Endothelial cell of umbilical vein (primary cell): Measurements from ENCODE around the gene EXOC7.

Source experiments
- EZH2 ChIP-seq: IDR thresholded peaks from 2 replicates; pipeline ENCODE4 v1.6.1; 2012; ENCODE audit warnings: borderline replicate concordance, low read depth, mild to moderate bottlenecking, moderate library complexity, low read length, inconsistent platforms; ENCODE audit not compliant: severe bottlenecking
- FOS ChIP-seq: IDR thresholded peaks from 2 replicates; pipeline ENCODE4 v1.6.1; 2011; ENCODE audit warnings: mild to moderate bottlenecking, low read length, moderate library complexity, borderline replicate concordance; ENCODE audit not compliant: insufficient read depth
- GATA2 ChIP-seq: IDR thresholded peaks from 2 replicates; pipeline ENCODE4 v1.7.0; 2011; ENCODE audit warnings: low read depth, mild to moderate bottlenecking, moderate library complexity, mixed read lengths, low read length; ENCODE audit not compliant: insufficient read length, insufficient read depth
- JUN ChIP-seq: IDR thresholded peaks from 2 replicates; pipeline ENCODE4 v1.6.1; 2011; ENCODE audit warnings: borderline replicate concordance, low read depth; ENCODE audit not compliant: insufficient read length, insufficient read depth
- MAX ChIP-seq: IDR thresholded peaks from 2 replicates; pipeline ENCODE4 v1.6.1; 2011; ENCODE audit not compliant: insufficient read depth, insufficient read length
- MYC ChIP-seq: IDR thresholded peaks from one replicate; pipeline ENCODE4 v1.6.1; 2011; ENCODE audit warnings: mild to moderate bottlenecking, low read depth, low read length
- POLR2A ChIP-seq: IDR thresholded peaks from 2 replicates; pipeline ENCODE4 v1.6.1; 2012; ENCODE audit warnings: low read depth, mild to moderate bottlenecking, control low read depth, low read length
- POLR2AphosphoS5 ChIP-seq: IDR thresholded peaks from 2 replicates; pipeline ENCODE4 v1.6.1; 2012; ENCODE audit warnings: low read depth, mild to moderate bottlenecking, control low read depth, low read length, moderate library complexity; ENCODE audit not compliant: insufficient read depth
- TF ChIP-seq, protein P1 (sequence below), 2 donors: IDR thresholded peaks; 1 replicate in 1 of 2; 2 replicates in 1 of 2; pipeline ENCODE4 v1.5.1; 2011; ENCODE audit warnings: low read length in 2 of 2, mild to moderate bottlenecking in 2 of 2, moderate library complexity in 2 of 2, control low read depth in 1 of 2, inconsistent platforms in 1 of 2, low read depth in 1 of 2; ENCODE audit not compliant: insufficient read depth in 1 of 2; ENCODE audit errors: extremely low read depth in 1 of 2

- no peak for TF ChIP-seq EZH2
- peak; percentile 65 for TF ChIP-seq POLR2AphosphoS5
- peak; percentile 88 for TF ChIP-seq POLR2A
- TF ChIP-seq FOS, result no peak
- TF ChIP-seq, protein P1, sequence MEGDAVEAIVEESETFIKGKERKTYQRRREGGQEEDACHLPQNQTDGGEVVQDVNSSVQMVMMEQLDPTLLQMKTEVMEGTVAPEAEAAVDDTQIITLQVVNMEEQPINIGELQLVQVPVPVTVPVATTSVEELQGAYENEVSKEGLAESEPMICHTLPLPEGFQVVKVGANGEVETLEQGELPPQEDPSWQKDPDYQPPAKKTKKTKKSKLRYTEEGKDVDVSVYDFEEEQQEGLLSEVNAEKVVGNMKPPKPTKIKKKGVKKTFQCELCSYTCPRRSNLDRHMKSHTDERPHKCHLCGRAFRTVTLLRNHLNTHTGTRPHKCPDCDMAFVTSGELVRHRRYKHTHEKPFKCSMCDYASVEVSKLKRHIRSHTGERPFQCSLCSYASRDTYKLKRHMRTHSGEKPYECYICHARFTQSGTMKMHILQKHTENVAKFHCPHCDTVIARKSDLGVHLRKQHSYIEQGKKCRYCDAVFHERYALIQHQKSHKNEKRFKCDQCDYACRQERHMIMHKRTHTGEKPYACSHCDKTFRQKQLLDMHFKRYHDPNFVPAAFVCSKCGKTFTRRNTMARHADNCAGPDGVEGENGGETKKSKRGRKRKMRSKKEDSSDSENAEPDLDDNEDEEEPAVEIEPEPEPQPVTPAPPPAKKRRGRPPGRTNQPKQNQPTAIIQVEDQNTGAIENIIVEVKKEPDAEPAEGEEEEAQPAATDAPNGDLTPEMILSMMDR (IDR thresholded peaks at IDR 0.05; ENCODE audit: extremely low read depth in 1 of 2, insufficient read depth in 1 of 2, low read depth in 1 of 2, low read length in 2 of 2), result peak in 1 of 2 donors; percentile 17
- no peak for TF ChIP-seq MAX
- TF ChIP-seq JUN, result no peak
- TF ChIP-seq MYC, result no peak
- no peak for TF ChIP-seq GATA2
Observed at GRCh38 chr17:76103274-76104139, at the start of gene EXOC7.
